ENCODE data around the gene ANKRD62. TPM values are rescaled to one million over a fixed set of nuclear protein-coding genes. Genes with fewer than 3 reads are reported as not detected.
"Not testable (repeated sequence)": the region's sequence is repeated elsewhere in the genome, so short reads cannot be mapped to it uniquely, and the experiment has no call there.

The ANKRD62 gene
- total and polyA plus RNA-seq, 2 of the 4 experiments (the other 2 are of a cell fraction): not detected

DNA sequence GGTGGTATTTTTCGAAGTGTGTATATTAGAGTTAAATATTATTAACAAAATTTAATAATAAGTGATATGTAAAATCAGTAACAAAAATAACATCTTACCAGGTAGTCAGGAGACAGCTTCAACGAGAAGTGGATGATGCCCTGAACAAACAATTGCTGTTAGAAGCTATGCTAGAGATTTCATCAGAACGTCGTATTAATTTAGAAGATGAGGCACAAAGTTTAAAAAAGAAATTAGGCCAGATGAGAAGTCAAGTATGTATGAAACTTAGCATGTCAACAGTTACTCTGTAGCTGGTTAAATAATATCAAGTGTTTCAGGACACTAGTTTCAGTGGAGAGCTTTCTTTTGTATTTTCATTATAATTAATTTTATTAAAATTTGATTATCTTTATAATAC, 34.0 kb downstream of the ANKRD62 start:
- DNase-seq; in situ Hi-C loops (cut with MboI; ENCODE audit: low sequenced_read_pairs); H3K4me2 ChIP-seq (ENCODE audit: low read depth, low read length); H3K18ac ChIP-seq (ENCODE audit: low read depth, low read length); H3K9me3 ChIP-seq (ENCODE audit: control insufficient read depth, insufficient read depth, low read length); H3K27me3 ChIP-seq (ENCODE audit: control insufficient read depth, insufficient read depth, low read length); H3K14ac ChIP-seq (replicated peaks; ENCODE audit: low read depth, low read length); H4K20me1 ChIP-seq (ENCODE audit: insufficient read depth, low read length); H3K4me1 ChIP-seq (ENCODE audit: control insufficient read depth, insufficient read depth, low read length); H2BK20ac ChIP-seq (ENCODE audit: low read depth, low read length); H3K9ac ChIP-seq (ENCODE audit: low read depth, low read length); H3K36me3 ChIP-seq (ENCODE audit: control insufficient read depth, insufficient read depth, low read length); H2BK15ac ChIP-seq (ENCODE audit: low read depth, low read length); dilution Hi-C loops (cut with HindIII; ENCODE audit: low sequenced_read_pairs, unreplicated experiment); ATAC-seq (ENCODE audit: low read depth); H3K27ac ChIP-seq (ENCODE audit: insufficient read depth, low read length); H3K23ac ChIP-seq (ENCODE audit: low read depth, low read length); H4K5ac ChIP-seq (ENCODE audit: low read depth, low read length); H3K79me1 ChIP-seq (ENCODE audit: low read depth in 1 of 2, low read length in 2 of 2); POLR2A ChIA-PET (ENCODE audit: unreplicated experiment); H4K91ac ChIP-seq (ENCODE audit: insufficient read depth, low read depth, low read length); H3K56ac ChIP-seq (ENCODE audit: extremely low read depth, insufficient read depth, low read length); H2AK9ac ChIP-seq (replicated peaks; ENCODE audit: low read depth, low read length, poor library complexity); H3K9me1 ChIP-seq (ENCODE audit: insufficient read depth, low read length); H2AFZ ChIP-seq (replicated peaks; ENCODE audit: low read length, poor library complexity); BruUV-seq (replicated peaks); H3K4me3 ChIP-seq (ENCODE audit: insufficient read depth, low read depth, low read length); H2AK5ac ChIP-seq (ENCODE audit: low read depth, low read length); H3K4ac ChIP-seq (ENCODE audit: low read depth, low read length); H4K8ac ChIP-seq (ENCODE audit: low read depth in 2 of 2, low read length in 2 of 2); H2BK120ac ChIP-seq (ENCODE audit: low read depth, low read length); intact Hi-C loops (cut with micrococcal nuclease); H2BK5ac ChIP-seq (ENCODE audit: low read depth, low read length, poor library complexity, severe bottlenecking); CTCF ChIA-PET: not testable (repeated sequence)
- no CpG with 5 or more reads among the region's 4 CpGs for WGBS, 2 experiments (ENCODE audit: extremely low coverage in 2 of 2, insufficient read length in 1 of 2)

DNA sequence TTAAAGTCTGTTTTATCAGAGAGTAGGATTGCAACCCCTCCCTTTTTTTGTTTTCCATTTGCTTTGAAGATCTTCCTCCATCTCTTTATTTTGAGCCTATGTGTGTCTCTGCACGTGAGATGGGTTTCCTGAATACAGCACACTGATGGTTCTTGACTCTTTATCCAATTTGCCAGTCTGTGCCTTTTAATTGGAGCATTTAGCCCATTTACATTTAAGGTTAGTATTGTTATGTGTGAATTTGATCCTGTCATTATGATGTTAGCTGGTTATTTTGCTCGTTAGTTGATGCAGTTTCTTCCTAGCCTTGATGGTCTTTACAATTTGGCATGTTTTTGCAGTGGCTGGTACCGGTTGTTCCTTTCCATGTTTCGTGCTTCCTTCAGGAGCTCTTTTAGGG, 45.2 kb downstream of the ANKRD62 start:
- no CpG with 5 or more reads among the region's 4 CpGs for WGBS, 2 experiments (ENCODE audit: extremely low coverage in 2 of 2, insufficient read length in 1 of 2)
- H2BK15ac ChIP-seq (ENCODE audit: low read depth, low read length); ATAC-seq (ENCODE audit: low read depth); H3K27me3 ChIP-seq (ENCODE audit: control insufficient read depth, insufficient read depth, low read length); H4K8ac ChIP-seq (ENCODE audit: low read depth in 2 of 2, low read length in 2 of 2); H3K9ac ChIP-seq (ENCODE audit: low read depth, low read length); intact Hi-C loops (cut with micrococcal nuclease); H3K9me3 ChIP-seq (ENCODE audit: control insufficient read depth, insufficient read depth, low read length); H4K91ac ChIP-seq (ENCODE audit: insufficient read depth, low read depth, low read length); H4K20me1 ChIP-seq (ENCODE audit: insufficient read depth, low read length); H2BK120ac ChIP-seq (ENCODE audit: low read depth, low read length); H3K27ac ChIP-seq (ENCODE audit: insufficient read depth, low read length); DNase-seq; H3K4me1 ChIP-seq (ENCODE audit: control insufficient read depth, insufficient read depth, low read length); H3K36me3 ChIP-seq (ENCODE audit: control insufficient read depth, insufficient read depth, low read length); H3K79me1 ChIP-seq (ENCODE audit: low read depth in 1 of 2, low read length in 2 of 2); in situ Hi-C loops (cut with MboI; ENCODE audit: low sequenced_read_pairs); BruUV-seq (replicated peaks); H3K4me3 ChIP-seq (ENCODE audit: insufficient read depth, low read depth, low read length); H3K14ac ChIP-seq (replicated peaks; ENCODE audit: low read depth, low read length); CTCF ChIA-PET; POLR2A ChIA-PET (ENCODE audit: unreplicated experiment); H2AFZ ChIP-seq (replicated peaks; ENCODE audit: low read length, poor library complexity); H4K5ac ChIP-seq (ENCODE audit: low read depth, low read length); H2BK5ac ChIP-seq (ENCODE audit: low read depth, low read length, poor library complexity, severe bottlenecking); H3K23ac ChIP-seq (ENCODE audit: low read depth, low read length); H3K4ac ChIP-seq (ENCODE audit: low read depth, low read length); H3K9me1 ChIP-seq (ENCODE audit: insufficient read depth, low read length); H2AK5ac ChIP-seq (ENCODE audit: low read depth, low read length); H2BK20ac ChIP-seq (ENCODE audit: low read depth, low read length); dilution Hi-C loops (cut with HindIII; ENCODE audit: low sequenced_read_pairs, unreplicated experiment); H3K4me2 ChIP-seq (ENCODE audit: low read depth, low read length); H3K18ac ChIP-seq (ENCODE audit: low read depth, low read length); H3K56ac ChIP-seq (ENCODE audit: extremely low read depth, insufficient read depth, low read length); H2AK9ac ChIP-seq (replicated peaks; ENCODE audit: low read depth, low read length, poor library complexity): not testable (repeated sequence)

Data from IMR-90 (cell line).